22Rv1 (cell line): ENCODE results near the gene C1orf87.

Experiments
- ZFX ChIP-seq: fragments of 450-650 bp; IDR thresholded peaks from 2 replicates; pipeline ENCODE4 v1.6.1; 2017; ENCODE audit warnings: antibody characterized with exemption, borderline replicate concordance
- TF ChIP-seq, protein P1 (sequence below): fragments of 450-650 bp; IDR thresholded peaks from 2 replicates; pipeline ENCODE4 v1.5.1; 2017; ENCODE audit warnings: mild to moderate bottlenecking

DNA sequence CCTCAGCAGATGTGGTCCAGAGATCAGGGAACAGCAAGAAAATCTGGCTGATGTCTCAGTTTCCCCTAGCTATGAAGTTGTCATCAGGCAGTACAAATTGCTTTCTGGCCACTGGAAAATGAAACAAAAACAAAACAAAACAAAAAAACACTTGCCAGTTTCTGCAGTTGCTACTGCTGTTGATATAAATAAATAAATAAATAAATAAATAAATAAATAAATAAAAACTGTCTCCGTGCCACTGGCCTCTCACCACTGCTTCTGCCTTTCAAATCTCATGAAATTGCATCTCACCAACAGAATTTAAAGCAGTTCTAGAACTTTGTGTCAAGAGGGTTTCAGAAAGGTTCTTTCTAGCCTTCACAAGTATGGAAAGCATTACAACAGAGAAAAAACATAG is 62.9 kb downstream of the C1orf87 start:
- TF ChIP-seq, protein P1, sequence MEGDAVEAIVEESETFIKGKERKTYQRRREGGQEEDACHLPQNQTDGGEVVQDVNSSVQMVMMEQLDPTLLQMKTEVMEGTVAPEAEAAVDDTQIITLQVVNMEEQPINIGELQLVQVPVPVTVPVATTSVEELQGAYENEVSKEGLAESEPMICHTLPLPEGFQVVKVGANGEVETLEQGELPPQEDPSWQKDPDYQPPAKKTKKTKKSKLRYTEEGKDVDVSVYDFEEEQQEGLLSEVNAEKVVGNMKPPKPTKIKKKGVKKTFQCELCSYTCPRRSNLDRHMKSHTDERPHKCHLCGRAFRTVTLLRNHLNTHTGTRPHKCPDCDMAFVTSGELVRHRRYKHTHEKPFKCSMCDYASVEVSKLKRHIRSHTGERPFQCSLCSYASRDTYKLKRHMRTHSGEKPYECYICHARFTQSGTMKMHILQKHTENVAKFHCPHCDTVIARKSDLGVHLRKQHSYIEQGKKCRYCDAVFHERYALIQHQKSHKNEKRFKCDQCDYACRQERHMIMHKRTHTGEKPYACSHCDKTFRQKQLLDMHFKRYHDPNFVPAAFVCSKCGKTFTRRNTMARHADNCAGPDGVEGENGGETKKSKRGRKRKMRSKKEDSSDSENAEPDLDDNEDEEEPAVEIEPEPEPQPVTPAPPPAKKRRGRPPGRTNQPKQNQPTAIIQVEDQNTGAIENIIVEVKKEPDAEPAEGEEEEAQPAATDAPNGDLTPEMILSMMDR: no peak
- TF ChIP-seq ZFX: no peak
